GM12875 (cell line): Measurements from ENCODE around the gene DSCAM.

Source experiments
- H3K4me3 ChIP-seq: one replicate; pipeline ENCODE4 v1.5.1; 2011; ENCODE audit warnings: low read depth, low read length, control low read depth
- CTCF ChIP-seq: IDR thresholded peaks from 2 replicates; pipeline ENCODE4 v1.5.1; 2011; ENCODE audit warnings: low read depth, mild to moderate bottlenecking, control low read depth, inconsistent platforms, low read length, moderate library complexity, borderline replicate concordance; ENCODE audit not compliant: insufficient read depth

DSCAM gene

GRCh38 chr21:40134731-40135492 lies 712.0 kb downstream of the DSCAM start:
- H3K4me3 ChIP-seq, result no peak overlapping the region
- no peak for TF ChIP-seq CTCF

GRCh38 chr21:40130476-40130875 lies 716.5 kb downstream of the DSCAM start:
- TF ChIP-seq CTCF, result no peak
- H3K4me3 ChIP-seq, result no peak overlapping the region

GRCh38 chr21:40129809-40130208 lies 717.1 kb downstream of the DSCAM start:
- TF ChIP-seq CTCF, result no peak
- H3K4me3 ChIP-seq, result no peak overlapping the region

- TF ChIP-seq CTCF, result no peak
These were observed 718.1 kb downstream of the DSCAM start for GRCh38 chr21:40128891-40129290.

GRCh38 chr21:40120940-40121575 lies 725.9 kb downstream of the DSCAM start:
- H3K4me3 ChIP-seq, result no peak overlapping the region
- peak; percentile 14; the same call in 1 of the 2 replicates for TF ChIP-seq CTCF

More at GRCh38 chr21:40128891-40129290, 718.1 kb downstream of the DSCAM start:
- no peak overlapping the region for H3K4me3 ChIP-seq

- TF ChIP-seq CTCF, result no peak
- H3K4me3 ChIP-seq, result no peak overlapping the region
These were observed 728.4 kb downstream of the DSCAM start for GRCh38 chr21:40118527-40118926.

GRCh38 chr21:40117236-40117635 lies 729.7 kb downstream of the DSCAM start:
- TF ChIP-seq CTCF, result no peak
- no peak overlapping the region for H3K4me3 ChIP-seq
